Endothelial cell of umbilical vein (primary cell): ENCODE data around the gene DACT2. TPM values are rescaled to one million over a fixed set of nuclear protein-coding genes. Genes with fewer than 3 reads are reported as not detected.

Experiments used
- BruUV-seq: library from RNA; stranded (reverse); fragments of 400-500 nt; replicated peaks from 2 replicates; lab custom pipeline; 2021; lab: Mats Ljungman, UMichigan
- CTCF ChIA-PET: fragments of 300-600, 350-600 bp; sonication (Branson Sonifier 250); formaldehyde crosslinking; loops from one replicate; lab custom pipeline; 2021; ENCODE audit warnings: antibody characterized with exemption, inconsistent platforms; lab: Charles Lee
- POLR2A ChIA-PET: fragments of 300-600, 350-600 bp; sonication (Branson Sonifier 250); formaldehyde crosslinking; loops from one replicate; lab custom pipeline; 2021; ENCODE audit warnings: antibody characterized with exemption, inconsistent platforms; lab: Charles Lee
- DNase-seq: peaks from one replicate; pipeline ENCODE4 v3.0.0-alpha.2; 2011; ENCODE audit warnings: low read depth, low spot score
- FAIRE-seq: peaks from 2 replicates; lab custom pipeline; 2011; peaks lifted over from hg19 to GRCh38; lab: Jason Lieb, UNC
- H2AFZ ChIP-seq: 2 replicates; pipeline ENCODE4 v1.6.0; 2012; ENCODE audit warnings: low read depth, low read length, control low read depth, inconsistent platforms
- H3K27ac ChIP-seq: 2 replicates; pipeline ENCODE4 v1.5.1; 2011; ENCODE audit warnings: low read depth, mild to moderate bottlenecking, control low read depth, low read length, moderate library complexity; ENCODE audit not compliant: insufficient read depth
- H3K27me3 ChIP-seq, 2 experiments: 2 replicates each; pipeline versions ENCODE4 v1.6.0 to v1.6.1; 2011; ENCODE audit warnings: low read length in 2 of 2, mixed read lengths in 1 of 2; ENCODE audit not compliant: control insufficient read depth in 2 of 2, insufficient read depth in 2 of 2
- H3K36me3 ChIP-seq, 2 experiments: 2 replicates in 1 of 2; 3 replicates in 1 of 2; pipeline ENCODE4 v1.5.1; 2011; ENCODE audit warnings: low read length in 2 of 2, mild to moderate bottlenecking in 1 of 2, moderate library complexity in 1 of 2; ENCODE audit not compliant: control insufficient read depth in 2 of 2, insufficient read depth in 2 of 2; ENCODE audit errors: extremely low read depth in 1 of 2
- H3K4me1 ChIP-seq: 3 replicates; pipeline ENCODE4 v1.5.1; 2011; ENCODE audit warnings: mild to moderate bottlenecking, low read length; ENCODE audit not compliant: control insufficient read depth, insufficient read depth; ENCODE audit errors: extremely low read depth
- H3K4me2 ChIP-seq: 2 replicates; pipeline ENCODE4 v1.6.1; 2011; ENCODE audit warnings: low read length, control low read depth, mixed read lengths; ENCODE audit not compliant: insufficient read depth
- H3K4me3 ChIP-seq, 3 experiments: fragments of 200-600 bp in 1 of 3; sonication (generic), shearing (Covaris generic) in 1 of 3; replicated peaks in 1 of 3; 2 replicates each; pipeline ENCODE4 v1.5.1; 2011 to 2016; ENCODE audit warnings: control low read depth in 3 of 3, low read length in 3 of 3, mild to moderate bottlenecking in 2 of 3, inconsistent platforms in 1 of 3, low read depth in 1 of 3, moderate library complexity in 1 of 3; ENCODE audit not compliant: insufficient read depth in 1 of 3
- H3K79me2 ChIP-seq: 2 replicates; pipeline ENCODE4 v1.6.0; 2012; ENCODE audit warnings: low read length, inconsistent platforms; ENCODE audit not compliant: control insufficient read depth, insufficient read depth
- H3K9ac ChIP-seq: replicated peaks from 2 replicates; pipeline ENCODE3; 2011; ENCODE audit warnings: low read length, control low read depth; ENCODE audit not compliant: insufficient read depth; ENCODE audit errors: extremely low read depth
- H3K9me1 ChIP-seq: replicated peaks from 3 replicates; pipeline ENCODE4 v1.6.0; 2011; ENCODE audit warnings: mild to moderate bottlenecking, low read length; ENCODE audit not compliant: control insufficient read depth, insufficient read depth; ENCODE audit errors: extremely low read depth
- H3K9me3 ChIP-seq: replicated peaks from 2 replicates; pipeline ENCODE4 v1.5.1; 2012; ENCODE audit warnings: low read length, inconsistent platforms; ENCODE audit not compliant: control insufficient read depth, insufficient read depth
- H4K20me1 ChIP-seq: replicated peaks from 2 replicates; pipeline ENCODE3; 2011; ENCODE audit warnings: mild to moderate bottlenecking, low read length; ENCODE audit not compliant: control insufficient read depth, insufficient read depth; ENCODE audit errors: extremely low read depth
- EZH2 ChIP-seq: IDR thresholded peaks from 2 replicates; pipeline ENCODE4 v1.6.1; 2012; ENCODE audit warnings: borderline replicate concordance, low read depth, mild to moderate bottlenecking, moderate library complexity, low read length, inconsistent platforms; ENCODE audit not compliant: severe bottlenecking
- FOS ChIP-seq: IDR thresholded peaks from 2 replicates; pipeline ENCODE4 v1.6.1; 2011; ENCODE audit warnings: mild to moderate bottlenecking, low read length, moderate library complexity, borderline replicate concordance; ENCODE audit not compliant: insufficient read depth
- GATA2 ChIP-seq: IDR thresholded peaks from 2 replicates; pipeline ENCODE4 v1.7.0; 2011; ENCODE audit warnings: low read depth, mild to moderate bottlenecking, moderate library complexity, mixed read lengths, low read length; ENCODE audit not compliant: insufficient read length, insufficient read depth
- JUN ChIP-seq: IDR thresholded peaks from 2 replicates; pipeline ENCODE4 v1.6.1; 2011; ENCODE audit warnings: borderline replicate concordance, low read depth; ENCODE audit not compliant: insufficient read length, insufficient read depth
- MYC ChIP-seq: IDR thresholded peaks from one replicate; pipeline ENCODE4 v1.6.1; 2011; ENCODE audit warnings: mild to moderate bottlenecking, low read depth, low read length
- POLR2A ChIP-seq: IDR thresholded peaks from 2 replicates; pipeline ENCODE4 v1.6.1; 2012; ENCODE audit warnings: low read depth, mild to moderate bottlenecking, control low read depth, low read length
- POLR2AphosphoS5 ChIP-seq: IDR thresholded peaks from 2 replicates; pipeline ENCODE4 v1.6.1; 2012; ENCODE audit warnings: low read depth, mild to moderate bottlenecking, control low read depth, low read length, moderate library complexity; ENCODE audit not compliant: insufficient read depth
- dilution Hi-C: fragments of 300-500 bp; cut with MboI; formaldehyde crosslinking; loops from one replicate; pipeline ENCODE4 v1.15.0; 2019; ENCODE audit warnings: low sequenced_read_pairs; ENCODE audit not compliant: extremely low pct_ligation_motif_present
- intact Hi-C: fragments of 100-400 bp; cut with micrococcal nuclease; formaldehyde crosslinking; loops from one replicate; pipeline ENCODE4 v1.10.0; 2022
- polyA plus RNA-seq, 4 experiments: library from polyadenylated mRNA; depleted of rRNA in 3 of 4; stranded (reverse) in 3 of 4; unstranded in 1 of 4; fragments of >200 nt; gene quantifications; 2 replicates each; pipeline versions ENCODE4 v1.2.1 to v1.2.3, GENCODE V29; 2011 to 2012; ENCODE audit warnings: missing spikeins in 1 of 4
- total RNA-seq: library from RNA; stranded (reverse); gene quantifications from 2 replicates; pipeline ENCODE4 v1.2.3, GENCODE V29; 2021
- TF ChIP-seq, protein P1 (sequence below): IDR thresholded peaks from 2 replicates; pipeline ENCODE4 v1.6.1; 2011; ENCODE audit not compliant: insufficient read depth, insufficient read length
- TF ChIP-seq, protein P2 (sequence below), 2 donors: IDR thresholded peaks; 1 replicate in 1 of 2; 2 replicates in 1 of 2; pipeline ENCODE4 v1.5.1; 2011; ENCODE audit warnings: low read length in 2 of 2, mild to moderate bottlenecking in 2 of 2, moderate library complexity in 2 of 2, control low read depth in 1 of 2, inconsistent platforms in 1 of 2, low read depth in 1 of 2; ENCODE audit not compliant: insufficient read depth in 1 of 2; ENCODE audit errors: extremely low read depth in 1 of 2

The DACT2 gene
- total and polyA plus RNA-seq, 2 donors (not counting 3 experiments of a cell fraction or from before 2014, with no cell fraction given): not detected

DNA sequence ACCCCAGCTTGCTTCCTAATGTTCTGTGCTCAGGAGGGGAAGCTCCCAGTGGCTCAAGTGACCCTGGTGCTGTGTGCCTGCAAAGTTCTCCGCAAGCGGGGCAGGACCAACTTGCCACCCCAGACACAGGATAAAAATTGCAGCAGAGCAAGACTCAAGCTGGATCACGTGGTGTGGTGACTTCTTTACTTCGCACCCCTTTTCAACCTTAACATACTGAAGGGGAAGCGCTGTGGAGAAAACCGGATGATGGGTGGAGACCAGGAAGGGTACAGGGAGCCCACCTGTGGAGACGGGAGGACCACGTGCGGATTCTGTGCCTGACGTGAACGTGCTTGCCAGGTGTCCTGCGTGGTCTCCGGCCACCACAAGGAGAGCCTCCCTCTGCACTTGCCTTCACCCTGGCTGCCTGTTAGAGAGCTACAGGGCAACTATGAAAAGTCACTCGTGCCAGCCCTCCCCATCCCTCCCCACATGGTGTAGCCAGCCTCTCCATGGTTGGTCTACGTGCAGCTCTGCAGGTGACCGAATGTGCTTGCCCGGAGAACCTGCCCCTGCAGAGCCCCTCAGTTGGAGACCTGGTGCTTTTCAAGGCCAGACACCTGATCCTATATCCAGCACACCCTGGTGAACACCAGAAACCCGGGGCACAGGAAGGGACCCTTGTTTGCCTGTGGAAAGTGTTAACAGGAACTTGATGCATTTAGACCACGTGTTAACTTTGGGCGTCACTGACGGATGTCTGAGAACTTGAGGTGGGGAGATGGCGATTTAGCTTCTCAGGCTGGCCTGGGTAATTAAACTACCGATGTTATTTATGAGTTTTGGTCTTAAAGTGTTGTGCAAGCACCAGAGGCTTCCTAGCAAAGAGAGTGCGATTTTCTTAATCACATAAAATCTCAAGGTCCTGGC lies 23.9 kb upstream of the DACT2 start:
- H2AFZ ChIP-seq: no peak overlapping the region
- BruUV-seq: no TSS peak
- no peaks in the 10 kb centered on the region for H3K4me1 ChIP-seq
- no peaks in the 10 kb centered on the region for H4K20me1 ChIP-seq
- FAIRE-seq (no peak), DNase-seq (no peak)
- CTCF ChIA-PET: no interaction called here
- dilution Hi-C loops: no loop called here
- H3K36me3 ChIP-seq: no peaks in the 10 kb centered on the region
- no peak overlapping the region for H3K9ac ChIP-seq
- intact Hi-C loops: no loop called here
- no peaks in the 10 kb centered on the region for H3K27me3 ChIP-seq
- no peaks in the 10 kb centered on the region for H3K9me1 ChIP-seq
- H3K9me3 ChIP-seq: no peaks in the 10 kb centered on the region
- H3K4me3 ChIP-seq: no peak overlapping the region
- TF ChIP-seq JUN: no peak
- TF ChIP-seq FOS: no peak
- no peak for TF ChIP-seq POLR2AphosphoS5
- TF ChIP-seq POLR2A: no peak
- TF ChIP-seq MYC: no peak
- TF ChIP-seq GATA2: no peak
- no peaks in the 10 kb centered on the region for H3K79me2 ChIP-seq
- no peak overlapping the region for H3K4me2 ChIP-seq
- POLR2A ChIA-PET: no interaction called here
- H3K27ac ChIP-seq: no peak overlapping the region

DNA sequence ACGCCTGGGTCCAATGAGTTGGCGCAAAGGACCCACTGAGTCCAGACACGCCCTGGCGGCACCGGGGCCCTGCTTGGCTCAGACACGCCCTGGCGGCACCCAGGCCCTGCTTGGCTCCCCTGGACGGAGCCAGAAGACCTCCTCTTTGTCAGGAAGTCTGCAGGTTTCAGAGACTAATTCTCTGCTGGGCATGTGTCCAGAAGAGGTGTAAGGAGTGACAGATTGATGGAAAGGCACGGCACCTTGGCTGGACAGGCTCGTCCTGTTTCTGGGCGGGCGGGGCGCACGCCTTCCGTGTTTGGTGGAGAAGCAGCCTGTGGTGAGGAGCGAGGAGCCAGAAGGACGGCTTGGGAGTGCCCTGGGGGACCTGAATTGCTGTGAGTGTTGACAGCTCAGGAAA lies 23.1 kb upstream of the DACT2 start:
- H3K36me3 ChIP-seq: no peaks in the 10 kb centered on the region
- dilution Hi-C loops (no loop called here), intact Hi-C loops (no loop called here)
- FAIRE-seq (no peak), DNase-seq (no peak)
- H3K9ac ChIP-seq: no peak overlapping the region
- H3K79me2 ChIP-seq: no peaks in the 10 kb centered on the region
- no peak overlapping the region for H3K27ac ChIP-seq
- no peaks in the 10 kb centered on the region for H4K20me1 ChIP-seq
- CTCF ChIA-PET: no interaction called here
- no peak overlapping the region for H3K4me3 ChIP-seq
- no peaks in the 10 kb centered on the region for H3K9me3 ChIP-seq
- TF ChIP-seq MYC (no peak), FOS (no peak), GATA2 (no peak), POLR2A (no peak), EZH2 (no peak), JUN (no peak), POLR2AphosphoS5 (no peak)
- TF ChIP-seq, protein P1, sequence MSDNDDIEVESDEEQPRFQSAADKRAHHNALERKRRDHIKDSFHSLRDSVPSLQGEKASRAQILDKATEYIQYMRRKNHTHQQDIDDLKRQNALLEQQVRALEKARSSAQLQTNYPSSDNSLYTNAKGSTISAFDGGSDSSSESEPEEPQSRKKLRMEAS: no peak
- TF ChIP-seq, protein P2, sequence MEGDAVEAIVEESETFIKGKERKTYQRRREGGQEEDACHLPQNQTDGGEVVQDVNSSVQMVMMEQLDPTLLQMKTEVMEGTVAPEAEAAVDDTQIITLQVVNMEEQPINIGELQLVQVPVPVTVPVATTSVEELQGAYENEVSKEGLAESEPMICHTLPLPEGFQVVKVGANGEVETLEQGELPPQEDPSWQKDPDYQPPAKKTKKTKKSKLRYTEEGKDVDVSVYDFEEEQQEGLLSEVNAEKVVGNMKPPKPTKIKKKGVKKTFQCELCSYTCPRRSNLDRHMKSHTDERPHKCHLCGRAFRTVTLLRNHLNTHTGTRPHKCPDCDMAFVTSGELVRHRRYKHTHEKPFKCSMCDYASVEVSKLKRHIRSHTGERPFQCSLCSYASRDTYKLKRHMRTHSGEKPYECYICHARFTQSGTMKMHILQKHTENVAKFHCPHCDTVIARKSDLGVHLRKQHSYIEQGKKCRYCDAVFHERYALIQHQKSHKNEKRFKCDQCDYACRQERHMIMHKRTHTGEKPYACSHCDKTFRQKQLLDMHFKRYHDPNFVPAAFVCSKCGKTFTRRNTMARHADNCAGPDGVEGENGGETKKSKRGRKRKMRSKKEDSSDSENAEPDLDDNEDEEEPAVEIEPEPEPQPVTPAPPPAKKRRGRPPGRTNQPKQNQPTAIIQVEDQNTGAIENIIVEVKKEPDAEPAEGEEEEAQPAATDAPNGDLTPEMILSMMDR (IDR thresholded peaks at IDR 0.05; ENCODE audit: extremely low read depth in 1 of 2, insufficient read depth in 1 of 2, low read depth in 1 of 2, low read length in 2 of 2): no peak
- no peak overlapping the region for H3K4me2 ChIP-seq
- BruUV-seq: no TSS peak
- H2AFZ ChIP-seq: no peak overlapping the region
- no peaks in the 10 kb centered on the region for H3K4me1 ChIP-seq
- H3K27me3 ChIP-seq: no peaks in the 10 kb centered on the region
- POLR2A ChIA-PET: no interaction called here
- no peaks in the 10 kb centered on the region for H3K9me1 ChIP-seq
